Mucosa of descending colon (tissue), 3 donors: ENCODE results near the gene SEMA4B. TPM values are rescaled to one million over a fixed set of nuclear protein-coding genes. Genes with fewer than 3 reads are reported as not detected.

Experiments
- ATAC-seq: fragments of 200-7000 bp; cut with Tn5 transposase; one replicate; pipeline ENCODE4 v1.9.1; 2020; ENCODE audit warnings: mild to moderate bottlenecking, moderate library complexity
- DNase-seq, 3 donors: peaks; one replicate each; pipeline ENCODE4 v3.0.0-alpha.2; 2020
- H3K36me3 ChIP-seq: fragments of 200-600 bp; one replicate; pipeline ENCODE4 v1.8.0; 2021; ENCODE audit warnings: low read depth, mild to moderate bottlenecking
- H3K4me1 ChIP-seq: fragments of 200-600 bp; one replicate; pipeline ENCODE4 v1.8.0; 2021; ENCODE audit warnings: low read depth, mild to moderate bottlenecking
- H3K4me3 ChIP-seq: fragments of 200-600 bp; one replicate; pipeline ENCODE4 v1.8.0; 2021; ENCODE audit warnings: mild to moderate bottlenecking
- H3K9me3 ChIP-seq: fragments of 200-600 bp; one replicate; pipeline ENCODE4 v1.8.0; 2021; ENCODE audit warnings: mild to moderate bottlenecking
- intact Hi-C, 2 donors: fragments of 100-400 bp; cut with DNase I in 1 of 2; cut with micrococcal nuclease in 1 of 2; formaldehyde crosslinking; loops; one replicate each; pipeline versions ENCODE4 v1.11.0 to v1.11.1; 2022; cut with DNase I, micrococcal nuclease
- long read RNA-seq, 2 donors: library from polyadenylated mRNA; unstranded; transcript quantifications; one replicate each; pipeline ENCODE4 v2.0.0, GENCODE V29; 2019 to 2021
- total RNA-seq, 3 donors: library from RNA; stranded (reverse); fragmentation: NEBNext Ultra II Directional in 2 of 3; extraction: Animal tissue kit (Norgen Biotek cat#: 25700) in 2 of 3; gene quantifications; one replicate each; pipeline versions ENCODE4 v1.2.1 to v1.2.4, GENCODE V29; 2021 to 2023
- TF ChIP-seq, protein P1 (sequence below): fragments of 200-600 bp; IDR thresholded peaks from one replicate; pipeline ENCODE4 v1.8.0; 2022; ENCODE audit warnings: antibody characterized with exemption, mild to moderate bottlenecking
- donor health status: DM: no; HTN: no; CAD: no; lungs with moderate emphysema.
- donor health status: DM: no; HTN: no; CAD: no.
- donor health status: DM: no; HTN: yes; CAD: no.

Gene SEMA4B, protein sequence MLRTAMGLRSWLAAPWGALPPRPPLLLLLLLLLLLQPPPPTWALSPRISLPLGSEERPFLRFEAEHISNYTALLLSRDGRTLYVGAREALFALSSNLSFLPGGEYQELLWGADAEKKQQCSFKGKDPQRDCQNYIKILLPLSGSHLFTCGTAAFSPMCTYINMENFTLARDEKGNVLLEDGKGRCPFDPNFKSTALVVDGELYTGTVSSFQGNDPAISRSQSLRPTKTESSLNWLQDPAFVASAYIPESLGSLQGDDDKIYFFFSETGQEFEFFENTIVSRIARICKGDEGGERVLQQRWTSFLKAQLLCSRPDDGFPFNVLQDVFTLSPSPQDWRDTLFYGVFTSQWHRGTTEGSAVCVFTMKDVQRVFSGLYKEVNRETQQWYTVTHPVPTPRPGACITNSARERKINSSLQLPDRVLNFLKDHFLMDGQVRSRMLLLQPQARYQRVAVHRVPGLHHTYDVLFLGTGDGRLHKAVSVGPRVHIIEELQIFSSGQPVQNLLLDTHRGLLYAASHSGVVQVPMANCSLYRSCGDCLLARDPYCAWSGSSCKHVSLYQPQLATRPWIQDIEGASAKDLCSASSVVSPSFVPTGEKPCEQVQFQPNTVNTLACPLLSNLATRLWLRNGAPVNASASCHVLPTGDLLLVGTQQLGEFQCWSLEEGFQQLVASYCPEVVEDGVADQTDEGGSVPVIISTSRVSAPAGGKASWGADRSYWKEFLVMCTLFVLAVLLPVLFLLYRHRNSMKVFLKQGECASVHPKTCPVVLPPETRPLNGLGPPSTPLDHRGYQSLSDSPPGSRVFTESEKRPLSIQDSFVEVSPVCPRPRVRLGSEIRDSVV
- total RNA-seq = 100 to 1,000 TPM; 118 to 146 (median 131) TPM
- long read RNA-seq, donor 1, transcript SEMA4B-220 (2 exons, 563 nt) = minor isoform, 10 of 165 reads
- long read RNA-seq, donor 1, transcript SEMA4B-202 (14 exons, 3,807 nt) = minor isoform, 14 of 165 reads
- long read RNA-seq, donor 1, transcript SEMA4B-201 (15 exons, 3,781 nt) = major isoform, 24 of 165 reads
- long read RNA-seq, donor 1, partial matches to known transcripts = 103 of 165 reads
- long read RNA-seq, donor 1, other reads (novel, unspliced or antisense) = 14 of 165 reads
- long read RNA-seq, donor 2, partial matches to known transcripts = 3 of 17 reads
- long read RNA-seq, donor 2, other reads (novel, unspliced or antisense) = 12 of 17 reads

DNA sequence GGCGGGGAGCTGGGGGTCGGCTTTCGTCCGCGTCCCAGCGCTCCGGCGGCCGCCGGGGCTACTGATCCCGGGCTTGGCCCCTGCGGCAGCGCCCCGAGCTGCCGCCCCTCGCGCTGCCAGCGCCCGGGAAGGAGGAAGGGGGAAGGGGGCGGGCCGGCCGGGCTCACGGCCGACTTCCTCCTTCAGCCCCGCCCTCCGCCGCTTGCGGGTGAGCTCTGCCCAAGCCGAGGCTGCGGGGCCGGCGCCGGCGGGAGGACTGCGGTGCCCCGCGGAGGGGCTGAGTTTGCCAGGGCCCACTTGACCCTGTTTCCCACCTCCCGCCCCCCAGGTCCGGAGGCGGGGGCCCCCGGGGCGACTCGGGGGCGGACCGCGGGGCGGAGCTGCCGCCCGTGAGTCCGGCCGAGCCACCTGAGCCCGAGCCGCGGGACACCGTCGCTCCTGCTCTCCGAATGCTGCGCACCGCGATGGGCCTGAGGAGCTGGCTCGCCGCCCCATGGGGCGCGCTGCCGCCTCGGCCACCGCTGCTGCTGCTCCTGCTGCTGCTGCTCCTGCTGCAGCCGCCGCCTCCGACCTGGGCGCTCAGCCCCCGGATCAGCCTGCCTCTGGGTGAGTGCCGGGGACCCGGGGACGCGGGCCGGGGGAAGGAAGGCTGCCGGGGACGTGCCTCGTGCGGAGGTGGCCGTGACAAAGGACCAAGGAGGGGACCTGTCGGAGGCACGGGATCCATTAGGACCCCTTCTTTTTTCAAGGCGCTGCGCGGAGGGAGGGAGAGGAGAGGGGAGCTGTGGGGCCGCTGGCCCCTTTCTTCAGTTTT, at the start of gene SEMA4B:
Gene SEMA4B (plus strand): TSS at position 201 of the 814 bp plus-strand sequence. CDS start 249 bp downstream, at position 450.
- Histone ChIP-seq H3K36me3 (no peaks in the 10 kb centered on the region), H3K9me3 (no peaks in the 10 kb centered on the region), H3K4me3 (peak within 1 kb of the TSS; percentile 61), H3K4me1 (peaks cover 17% of the 10 kb centered on the region)
- intact Hi-C loops = no loop called here
- ATAC-seq (peak; percentile 94), DNase-seq (peak; percentile 86 to 91 (median 88))
- TF ChIP-seq, protein P1, sequence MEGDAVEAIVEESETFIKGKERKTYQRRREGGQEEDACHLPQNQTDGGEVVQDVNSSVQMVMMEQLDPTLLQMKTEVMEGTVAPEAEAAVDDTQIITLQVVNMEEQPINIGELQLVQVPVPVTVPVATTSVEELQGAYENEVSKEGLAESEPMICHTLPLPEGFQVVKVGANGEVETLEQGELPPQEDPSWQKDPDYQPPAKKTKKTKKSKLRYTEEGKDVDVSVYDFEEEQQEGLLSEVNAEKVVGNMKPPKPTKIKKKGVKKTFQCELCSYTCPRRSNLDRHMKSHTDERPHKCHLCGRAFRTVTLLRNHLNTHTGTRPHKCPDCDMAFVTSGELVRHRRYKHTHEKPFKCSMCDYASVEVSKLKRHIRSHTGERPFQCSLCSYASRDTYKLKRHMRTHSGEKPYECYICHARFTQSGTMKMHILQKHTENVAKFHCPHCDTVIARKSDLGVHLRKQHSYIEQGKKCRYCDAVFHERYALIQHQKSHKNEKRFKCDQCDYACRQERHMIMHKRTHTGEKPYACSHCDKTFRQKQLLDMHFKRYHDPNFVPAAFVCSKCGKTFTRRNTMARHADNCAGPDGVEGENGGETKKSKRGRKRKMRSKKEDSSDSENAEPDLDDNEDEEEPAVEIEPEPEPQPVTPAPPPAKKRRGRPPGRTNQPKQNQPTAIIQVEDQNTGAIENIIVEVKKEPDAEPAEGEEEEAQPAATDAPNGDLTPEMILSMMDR = no peak

DNA sequence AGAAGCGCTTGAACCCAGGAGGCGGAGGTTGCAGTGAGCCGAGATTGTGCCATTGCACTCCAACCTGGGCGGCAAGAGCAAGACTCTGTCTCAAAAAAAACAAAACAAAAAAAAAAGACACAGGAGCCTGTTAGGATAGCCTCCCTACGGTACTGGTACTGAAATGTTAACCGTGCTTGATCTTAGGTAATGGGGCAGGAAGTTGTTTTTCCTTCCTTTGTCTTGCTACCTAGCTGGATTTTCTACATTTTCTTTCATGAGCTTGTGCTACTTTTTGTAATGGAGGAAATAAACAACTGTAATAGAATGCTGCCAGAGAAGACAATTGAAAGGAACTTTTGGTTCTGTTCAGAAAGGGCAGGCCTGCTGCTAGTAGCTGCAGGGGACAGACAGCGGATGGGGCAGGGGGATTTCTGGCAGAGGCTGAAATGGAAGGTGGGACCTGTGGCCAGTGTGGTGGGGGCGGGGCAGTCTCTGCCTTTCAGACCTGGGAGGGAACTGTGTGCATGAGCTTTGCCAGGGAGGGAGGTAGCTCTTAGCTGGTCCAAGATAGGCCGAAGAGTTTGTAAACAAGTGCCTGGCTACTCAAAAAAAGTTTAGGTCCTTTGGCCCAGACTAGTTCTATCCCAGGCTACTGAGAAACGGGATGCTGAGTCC, 49.0 kb upstream of the SEMA4B start:
- H3K9me3 ChIP-seq = no peaks in the 10 kb centered on the region
- H3K36me3 ChIP-seq = no peaks in the 10 kb centered on the region
- peaks cover 14% of the 10 kb centered on the region for H3K4me1 ChIP-seq
- intact Hi-C loops = no loop called here
- TF ChIP-seq, protein P1 = no peak
- DNase-seq = no peak
- no peak for ATAC-seq
- H3K4me3 ChIP-seq = no peak overlapping the region

DNA sequence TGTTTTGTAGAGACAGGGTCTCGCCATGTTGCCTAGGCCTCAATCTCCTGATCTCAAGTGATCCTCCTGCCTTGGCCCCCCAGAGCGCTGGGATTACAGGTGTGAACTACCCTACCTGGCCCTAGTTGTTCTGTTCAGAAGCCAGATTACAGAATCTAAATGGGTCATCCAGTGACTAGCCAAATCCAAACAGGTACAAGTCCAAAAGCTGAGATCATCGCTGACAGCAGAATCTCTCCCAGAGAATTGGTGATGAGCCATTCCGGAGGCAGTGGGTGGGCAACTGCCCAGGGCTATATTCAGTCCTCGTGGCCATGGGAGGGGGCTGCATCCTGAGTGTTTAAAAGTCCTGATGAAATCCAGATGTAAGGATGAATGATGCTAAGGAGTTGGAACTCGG, 47.5 kb upstream of the SEMA4B start:
- DNase-seq (no peak), ATAC-seq (no peak)
- Histone ChIP-seq H3K9me3 (no peaks in the 10 kb centered on the region), H3K4me3 (no peak overlapping the region), H3K4me1 (peaks cover 24% of the 10 kb centered on the region), H3K36me3 (no peaks in the 10 kb centered on the region)
- intact Hi-C loops = no loop called here
- TF ChIP-seq, protein P1 = no peak

DNA sequence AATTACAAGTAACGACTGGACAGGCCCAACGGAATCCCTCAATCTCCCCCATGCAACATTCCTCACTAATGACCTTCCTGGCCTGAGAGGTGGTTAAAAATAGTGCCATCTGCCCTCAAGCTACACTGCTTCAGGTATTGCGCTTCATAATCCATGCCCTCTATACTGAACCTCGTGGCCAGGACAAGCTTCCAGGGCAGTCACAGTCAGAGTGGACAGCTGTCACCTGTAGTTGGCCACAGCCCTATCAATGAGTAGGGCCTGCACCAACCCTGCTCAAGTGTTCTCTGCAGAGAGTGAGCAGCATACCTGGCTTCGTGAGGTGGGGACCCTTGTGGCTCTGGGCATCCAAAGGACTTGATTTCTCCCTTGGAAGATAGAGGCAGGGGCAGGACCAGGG, 46.9 kb upstream of the SEMA4B start:
- intact Hi-C loops = no loop called here
- H3K4me1 ChIP-seq = peaks cover 29% of the 10 kb centered on the region
- TF ChIP-seq, protein P1 = no peak

More for the DNA sequence above, 46.9 kb upstream of the SEMA4B start:
- Histone ChIP-seq H3K9me3 (no peaks in the 10 kb centered on the region), H3K36me3 (no peaks in the 10 kb centered on the region), H3K4me3 (no peak overlapping the region)
- ATAC-seq = no peak
- DNase-seq = no peak
